K562 (cell line): ENCODE results near the gene ZSCAN12. TPM values are rescaled to one million over a fixed set of nuclear protein-coding genes. Genes with fewer than 3 reads are reported as not detected.

ENCODE experiments used
- ARNT ChIP-seq, 2 experiments: fragments of 450-650 bp; IDR thresholded peaks; 2 replicates each; pipeline ENCODE4 v1.6.1; 2016; ENCODE audit warnings: mild to moderate bottlenecking in 1 of 2
- ASH1L ChIP-seq: fragments of 450-650 bp; IDR thresholded peaks from 2 replicates; pipeline ENCODE4 v1.6.1; 2018; ENCODE audit warnings: borderline replicate concordance, mild to moderate bottlenecking, low read depth; ENCODE audit not compliant: partially characterized antibody
- CBFB ChIP-seq: sonication (generic); formaldehyde crosslinking; IDR thresholded peaks from 2 replicates; pipeline ENCODE4 v1.4.0; 2020; ENCODE audit warnings: mild to moderate bottlenecking, missing genetic modification reagents
- CC2D1A ChIP-seq: fragments of 450-650 bp; IDR thresholded peaks from 2 replicates; pipeline ENCODE4 v1.6.1; 2017; ENCODE audit warnings: mild to moderate bottlenecking
- CCNT2 ChIP-seq: IDR thresholded peaks from 2 replicates; pipeline ENCODE4 v1.6.1; 2011; ENCODE audit warnings: borderline replicate concordance, low read depth, mild to moderate bottlenecking, moderate library complexity, mixed read lengths, low read length; ENCODE audit not compliant: insufficient read length; ENCODE audit errors: extremely low read depth
- DIDO1 ChIP-seq: fragments of 450-650 bp; IDR thresholded peaks from 2 replicates; pipeline ENCODE4 v1.6.1; 2016; ENCODE audit warnings: low read depth, missing biosample characterization, missing genetic modification characterization
- FOS ChIP-seq: IDR thresholded peaks from 3 replicates; pipeline ENCODE4 v1.6.1; 2011; ENCODE audit not compliant: insufficient read length; ENCODE audit errors: extremely low read depth
- FOXA3 ChIP-seq, 2 experiments: fragments of 450-650 bp in 1 of 2; sonication (generic) in 1 of 2; formaldehyde crosslinking; IDR thresholded peaks in 1 of 2; conservative IDR thresholded peaks in 1 of 2; 2 replicates each; pipeline versions ENCODE4 v1.4.0 to v1.8.0; 2020 to 2022; ENCODE audit warnings: mild to moderate bottlenecking in 2 of 2, missing genetic modification reagents in 1 of 2
- FOXK1 ChIP-seq: sonication (generic); formaldehyde crosslinking; IDR thresholded peaks from 2 replicates; pipeline ENCODE4 v1.8.0; 2022; ENCODE audit warnings: missing genetic modification reagents, mild to moderate bottlenecking, borderline replicate concordance
- HDAC6 ChIP-seq: IDR thresholded peaks from 2 replicates; pipeline ENCODE4 v1.6.1; 2012; ENCODE audit warnings: low read depth, mild to moderate bottlenecking, control low read depth, inconsistent platforms, low read length, moderate library complexity
- HNRNPL ChIP-seq: fragments of 200-400 bp; formaldehyde crosslinking; IDR thresholded peaks from 2 replicates; pipeline ENCODE4 v1.6.1; 2017; ENCODE audit warnings: low read depth, mild to moderate bottlenecking, low read length
- HOXB6 ChIP-seq: fragments of 250-450 bp; sonication (Bioruptor Pico); IDR thresholded peaks from 2 replicates; pipeline ENCODE4 v1.5.1; 2022; ENCODE audit warnings: mild to moderate bottlenecking, borderline replicate concordance
- ILF3 ChIP-seq: fragments of 450-650 bp; IDR thresholded peaks from 2 replicates; pipeline ENCODE4 v1.6.1; 2018; ENCODE audit warnings: antibody characterized with exemption, mild to moderate bottlenecking, moderate library complexity, borderline replicate concordance
- NCOA1 ChIP-seq: fragments of 450-650 bp; IDR thresholded peaks from 2 replicates; pipeline ENCODE4 v1.6.1; 2016; ENCODE audit warnings: low read depth
- NFRKB ChIP-seq: fragments of 450-650 bp; IDR thresholded peaks from 2 replicates; pipeline ENCODE4 v1.6.1; 2016; ENCODE audit warnings: low read depth
- PHB2 ChIP-seq: fragments of 450-650 bp; IDR thresholded peaks from 2 replicates; pipeline ENCODE4 v1.6.1; 2017; ENCODE audit warnings: low read depth
- PHF20 ChIP-seq: fragments of 450-650 bp; IDR thresholded peaks from 2 replicates; pipeline ENCODE4 v1.6.1; 2018; ENCODE audit not compliant: partially characterized antibody
- PTBP1 ChIP-seq: fragments of 200-400 bp; formaldehyde crosslinking; IDR thresholded peaks from 2 replicates; pipeline ENCODE4 v1.6.1; 2017; ENCODE audit warnings: low read depth, low read length
- RB1 ChIP-seq: fragments of 450-650 bp; IDR thresholded peaks from 2 replicates; pipeline ENCODE4 v1.6.1; 2017; ENCODE audit warnings: low read depth, mild to moderate bottlenecking
- RBM34 ChIP-seq: fragments of 200-400 bp; formaldehyde crosslinking; IDR thresholded peaks from 2 replicates; pipeline ENCODE4 v1.6.1; 2018; ENCODE audit warnings: low read length, borderline replicate concordance; ENCODE audit not compliant: insufficient read depth
- SP1 ChIP-seq: sonication (generic); formaldehyde crosslinking; IDR thresholded peaks from 2 replicates; pipeline ENCODE4 v1.8.1; 2022; ENCODE audit warnings: mild to moderate bottlenecking, missing genetic modification reagents
- SP2 ChIP-seq: IDR thresholded peaks from 2 replicates; pipeline ENCODE4 v1.6.1; 2011; ENCODE audit warnings: mild to moderate bottlenecking, low read depth, low read length, moderate library complexity; ENCODE audit not compliant: poor library complexity, severe bottlenecking; ENCODE audit errors: extremely low read depth
- SRSF9 ChIP-seq: fragments of 200-400 bp; formaldehyde crosslinking; IDR thresholded peaks from 2 replicates; pipeline ENCODE4 v1.6.1; 2017; ENCODE audit warnings: low read depth, low read length, borderline replicate concordance
- STAT5A ChIP-seq: IDR thresholded peaks from 2 replicates; pipeline ENCODE4 v1.6.1; 2012; ENCODE audit warnings: low read length, inconsistent platforms, borderline replicate concordance
- STAT5B ChIP-seq: fragments of 250-450 bp; sonication (Bioruptor Pico); IDR thresholded peaks from 2 replicates; pipeline ENCODE4 v1.8.0; 2021; ENCODE audit warnings: mild to moderate bottlenecking, inconsistent platforms
- TGIF2 ChIP-seq: sonication (generic); formaldehyde crosslinking; IDR thresholded peaks from 2 replicates; pipeline ENCODE4 v1.8.1; 2022; ENCODE audit warnings: mild to moderate bottlenecking, missing genetic modification reagents, moderate library complexity
- XRCC3 ChIP-seq: fragments of 450-650 bp; IDR thresholded peaks from 2 replicates; pipeline ENCODE4 v1.6.1; 2017; ENCODE audit warnings: mild to moderate bottlenecking, moderate library complexity
- ZNF184 ChIP-seq: sonication (generic); formaldehyde crosslinking; IDR thresholded peaks from 2 replicates; pipeline ENCODE4 v1.5.0; 2020; ENCODE audit warnings: missing genetic modification reagents
- ZNF239 ChIP-seq: fragments of 250-450 bp; sonication (Bioruptor Pico); IDR thresholded peaks from 2 replicates; pipeline ENCODE4 v1.4.0; 2020; ENCODE audit warnings: mild to moderate bottlenecking
- ZNF408 ChIP-seq: fragments of 250-450 bp; sonication (Bioruptor Pico); IDR thresholded peaks from 2 replicates; pipeline ENCODE4 v1.4.0; 2020; ENCODE audit warnings: low read depth, mild to moderate bottlenecking, moderate library complexity
- ZNF75A ChIP-seq: fragments of 450-650 bp; formaldehyde crosslinking; IDR thresholded peaks from 2 replicates; pipeline ENCODE4 v1.4.0; 2020; ENCODE audit warnings: mild to moderate bottlenecking
- polyA plus RNA-seq, 8 experiments: library from polyadenylated mRNA; depleted of rRNA in 4 of 8; stranded (reverse) in 5 of 8; unstranded in 3 of 8; fragments of >200 nt; fragmentation: Nextera tagmentation in 2 of 8; fragmentation: Illumina TruSeq in 1 of 8; extraction: Ambion mirVana in 2 of 8; extraction: Trizol in 1 of 8; gene quantifications; 2 replicates each; pipeline versions ENCODE4 v1.2.1 to v1.2.3, GENCODE V29; 2011 to 2014; ENCODE audit warnings: inconsistent platforms in 1 of 8, missing spikeins in 1 of 8
- total RNA-seq, 7 experiments: library from RNA; depleted of rRNA in 6 of 7; stranded (reverse); fragments of >200 nt in 6 of 7; fragmentation: Illumina TruSeq in 2 of 7; extraction: Trizol in 2 of 7; gene quantifications; 2 replicates each; pipeline versions ENCODE4 v1.2.1 to v1.2.3, GENCODE V29; 2011 to 2021; ENCODE audit warnings: low replicate concordance in 1 of 7
- TF ChIP-seq, protein P1 (sequence below): fragments of 200-800 bp; sonication (Bioruptor generic); IDR thresholded peaks from 2 replicates; pipeline ENCODE4 v1.6.1; 2017; ENCODE audit warnings: missing genetic modification characterization, missing compliant biosample characterization

Gene ZSCAN12
- total and polyA plus RNA-seq, 9 of the 15 experiments (the other 6 are each of a cell fraction or from before 2014, with no cell fraction given): 2.5 to 19.6 (median 12.5) TPM

DNA sequence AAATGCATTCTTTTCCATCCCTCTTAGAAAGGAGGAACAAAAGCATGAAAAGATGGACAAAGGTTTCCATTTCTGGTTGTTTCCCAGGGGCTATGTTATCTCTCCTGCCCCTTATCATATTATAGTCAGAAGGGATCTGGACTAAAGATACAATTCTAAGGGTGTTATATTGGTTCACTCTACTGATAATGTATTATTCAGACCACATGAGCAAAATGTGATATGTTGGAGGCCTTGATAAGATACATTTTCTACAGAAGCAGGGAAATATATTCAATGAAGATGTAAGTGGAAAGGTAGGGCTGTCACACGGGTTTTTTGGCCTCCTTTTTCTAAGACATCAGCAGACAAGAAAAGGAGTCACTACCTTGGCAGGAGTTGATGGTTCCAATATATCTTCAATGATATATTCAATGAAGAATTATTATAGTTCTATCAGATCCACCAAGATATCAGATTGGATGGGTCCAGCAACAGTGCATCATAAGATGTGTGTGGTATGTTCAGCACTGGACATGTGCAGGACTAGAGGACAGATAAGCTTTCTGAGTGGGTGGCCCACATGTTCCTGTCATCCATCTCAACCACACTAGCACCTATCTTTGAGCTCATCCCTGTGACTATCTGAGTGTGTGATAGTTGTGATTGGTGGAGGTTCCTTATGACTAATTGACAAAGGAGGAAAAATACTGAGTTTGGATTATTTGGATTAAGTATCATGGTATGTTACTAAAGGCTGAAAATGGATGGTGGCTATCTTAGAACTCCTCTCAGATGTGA is 55.5 kb downstream of the ZSCAN12 start (continued):
- TF ChIP-seq, protein P1, sequence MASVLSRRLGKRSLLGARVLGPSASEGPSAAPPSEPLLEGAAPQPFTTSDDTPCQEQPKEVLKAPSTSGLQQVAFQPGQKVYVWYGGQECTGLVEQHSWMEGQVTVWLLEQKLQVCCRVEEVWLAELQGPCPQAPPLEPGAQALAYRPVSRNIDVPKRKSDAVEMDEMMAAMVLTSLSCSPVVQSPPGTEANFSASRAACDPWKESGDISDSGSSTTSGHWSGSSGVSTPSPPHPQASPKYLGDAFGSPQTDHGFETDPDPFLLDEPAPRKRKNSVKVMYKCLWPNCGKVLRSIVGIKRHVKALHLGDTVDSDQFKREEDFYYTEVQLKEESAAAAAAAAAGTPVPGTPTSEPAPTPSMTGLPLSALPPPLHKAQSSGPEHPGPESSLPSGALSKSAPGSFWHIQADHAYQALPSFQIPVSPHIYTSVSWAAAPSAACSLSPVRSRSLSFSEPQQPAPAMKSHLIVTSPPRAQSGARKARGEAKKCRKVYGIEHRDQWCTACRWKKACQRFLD: no peak
- TF ChIP-seq FOS (no peak), XRCC3 (no peak), NFRKB (no peak), HOXB6 (CRISPR knock-in tag) (no peak), RB1 (no peak), PHB2 (no peak), PTBP1 (no peak), CCNT2 (peak; percentile 26), ZNF408 (no peak), DIDO1 (no peak), SP2 (no peak), ILF3 (no peak), ZNF239 (no peak), STAT5A (peak; percentile 56; the same call in 1 of the 2 replicates), FOXK1 (CRISPR knock-in tag) (no peak), ASH1L (no peak), ZNF184 (no peak), STAT5B (CRISPR knock-in tag) (no peak), HDAC6 (no peak), ZNF75A (CRISPR knock-in tag) (no peak), ARNT (IDR thresholded peaks at IDR 0.05) (no peak), TGIF2 (no peak), SRSF9 (no peak), NCOA1 (no peak), HNRNPL (no peak), SP1 (CRISPR knock-in tag) (no peak), CBFB (no peak), RBM34 (no peak), PHF20 (no peak), FOXA3 (CRISPR knock-in tag; conservative IDR thresholded peaks at IDR 0.05 in 1 of 2, IDR thresholded peaks at IDR 0.05 in 1 of 2) (no peak), CC2D1A (no peak)
